SH-SY5Y (cell line): ENCODE measurements around the gene GRPR.

ENCODE experiments used
- GATA2 ChIP-seq: IDR thresholded peaks from 2 replicates; pipeline ENCODE4 v1.6.1; 2011; ENCODE audit warnings: mild to moderate bottlenecking, low read depth, low read length
- GATA3 ChIP-seq: IDR thresholded peaks from 2 replicates; pipeline ENCODE4 v1.6.1; 2011; ENCODE audit warnings: low read depth, mild to moderate bottlenecking, low read length, moderate library complexity

DNA sequence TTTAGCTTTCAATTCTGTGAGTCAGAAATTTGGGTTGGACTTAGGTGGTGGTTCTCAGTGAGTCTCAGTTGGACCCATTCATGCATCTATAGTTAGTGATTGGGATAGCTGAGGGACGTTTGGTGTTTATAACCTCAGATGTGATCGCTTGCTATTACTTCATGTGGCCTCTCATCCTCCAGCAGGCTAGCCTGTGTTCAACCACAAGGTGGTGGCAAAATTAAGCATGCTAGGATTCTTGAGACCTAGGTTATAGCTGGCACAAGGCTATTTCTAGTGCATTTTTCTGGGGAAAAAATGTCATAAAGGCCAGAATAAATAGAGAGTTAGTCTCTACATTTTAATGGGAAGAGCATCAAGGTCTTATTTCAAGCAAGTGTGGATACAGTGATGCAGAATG, 10.9 kb upstream of the GRPR start:
- no peak for TF ChIP-seq GATA3
- TF ChIP-seq GATA2 = no peak
